GM19328 (cell line): ENCODE measurements around the gene ATRNL1.
A peak's percentile ranks its signal among the peaks of the same experiment; 100 is the strongest.

Experiments used
- ATAC-seq: cut with Tn5 transposase; IDR thresholded peaks from one replicate; pipeline ENCODE4 v1.9.1; 2021; ENCODE audit warnings: mild to moderate bottlenecking, moderate library complexity; ENCODE audit not compliant: unreplicated experiment

Gene ATRNL1

GRCh38 chr10:115093286-115093775 lies at the start of gene ATRNL1:
TSS of gene ATRNL1 (plus strand) at chr10:115093365. CDS start at chr10:115093751, 386 bp downstream.
- ATAC-seq, result peak; percentile 47

GRCh38 chr10:115043719-115044118 lies 49.4 kb upstream of the ATRNL1 start:
- ATAC-seq, result no peak

GRCh38 chr10:115044891-115045290 lies 48.3 kb upstream of the ATRNL1 start:
- no peak for ATAC-seq

- no peak for ATAC-seq
Observed at GRCh38 chr10:115045499-115045898, 47.7 kb upstream of the ATRNL1 start.

- ATAC-seq, result no peak
Observed at GRCh38 chr10:115046686-115047236, 46.4 kb upstream of the ATRNL1 start.

- ATAC-seq, result no peak
Observed at GRCh38 chr10:115047705-115048104, 45.5 kb upstream of the ATRNL1 start.

GRCh38 chr10:115049318-115049717 lies 43.8 kb upstream of the ATRNL1 start:
- ATAC-seq, result no peak

GRCh38 chr10:115049960-115050359 lies 43.2 kb upstream of the ATRNL1 start:
- no peak for ATAC-seq

- ATAC-seq, result no peak
Observed at GRCh38 chr10:115050375-115051010, 42.7 kb upstream of the ATRNL1 start.

- ATAC-seq, result no peak
Observed at GRCh38 chr10:115051216-115051615, 41.9 kb upstream of the ATRNL1 start.

GRCh38 chr10:115052226-115052625 lies 40.9 kb upstream of the ATRNL1 start:
- ATAC-seq, result no peak

GRCh38 chr10:115052728-115053127 lies 40.4 kb upstream of the ATRNL1 start:
- no peak for ATAC-seq

- ATAC-seq, result no peak
Observed at GRCh38 chr10:115056186-115056585, 37.0 kb upstream of the ATRNL1 start.

GRCh38 chr10:115059301-115059898 lies 33.8 kb upstream of the ATRNL1 start:
- ATAC-seq, result no peak

GRCh38 chr10:115063701-115064658 lies 29.2 kb upstream of the ATRNL1 start:
- ATAC-seq, result no peak

- ATAC-seq, result no peak
Observed at GRCh38 chr10:115065801-115066200, 27.4 kb upstream of the ATRNL1 start.

- ATAC-seq, result no peak
Observed at GRCh38 chr10:115066528-115066927, 26.6 kb upstream of the ATRNL1 start.

- ATAC-seq, result no peak
Observed at GRCh38 chr10:115073796-115074195, 19.4 kb upstream of the ATRNL1 start.

- ATAC-seq, result no peak
Observed at GRCh38 chr10:115082506-115082905, 10.7 kb upstream of the ATRNL1 start.

GRCh38 chr10:115084277-115084850 lies 8.8 kb upstream of the ATRNL1 start:
- ATAC-seq, result no peak

GRCh38 chr10:115091161-115091560 lies 2.0 kb upstream of the ATRNL1 start:
- ATAC-seq, result no peak
